Measurements from ENCODE around the gene IPO4.

IPO4 gene

GRCh38 chr14:24215495-24216344 lies 27.1 kb upstream of the IPO4 start, which contains the start of gene MDP1:
MDP1 (minus strand) TSS chr14:24216066; CDS start chr14:24215955, 111 bp downstream.
- Histone ChIP-seq H3K27me3 (ENCODE audit: control insufficient read depth in 5 of 5, insufficient read depth in 4 of 5, low read length in 5 of 5) (no peaks in the 10 kb centered on the region), H3K36me3 (ENCODE audit: control insufficient read depth in 5 of 5, insufficient read depth in 5 of 5, low read length in 5 of 5) (peaks cover 4 to 20% (median 9%) of the 10 kb centered on the region in 5 donors), H3K9me3 (ENCODE audit: control insufficient read depth in 5 of 5, low read length in 5 of 5) (no peaks in the 10 kb centered on the region), H3K4me3 (ENCODE audit: low read depth in 1 of 5, low read length in 5 of 5) (peak within 1 kb of the TSS; percentile 77 to 99 (median 90)), H3K9ac (ENCODE audit: low read length in 5 of 5) (peak within 1 kb of the TSS; percentile 40 to 90 (median 83)), H3K27ac (ENCODE audit: low read depth, low read length) (peak within 1 kb of the TSS; percentile 80), H3K4me1 (ENCODE audit: control insufficient read depth in 5 of 5, insufficient read depth in 5 of 5, low read length in 5 of 5) (peaks cover 0 to 34% (median 24%) of the 10 kb centered on the region in 5 donors)

DNA sequence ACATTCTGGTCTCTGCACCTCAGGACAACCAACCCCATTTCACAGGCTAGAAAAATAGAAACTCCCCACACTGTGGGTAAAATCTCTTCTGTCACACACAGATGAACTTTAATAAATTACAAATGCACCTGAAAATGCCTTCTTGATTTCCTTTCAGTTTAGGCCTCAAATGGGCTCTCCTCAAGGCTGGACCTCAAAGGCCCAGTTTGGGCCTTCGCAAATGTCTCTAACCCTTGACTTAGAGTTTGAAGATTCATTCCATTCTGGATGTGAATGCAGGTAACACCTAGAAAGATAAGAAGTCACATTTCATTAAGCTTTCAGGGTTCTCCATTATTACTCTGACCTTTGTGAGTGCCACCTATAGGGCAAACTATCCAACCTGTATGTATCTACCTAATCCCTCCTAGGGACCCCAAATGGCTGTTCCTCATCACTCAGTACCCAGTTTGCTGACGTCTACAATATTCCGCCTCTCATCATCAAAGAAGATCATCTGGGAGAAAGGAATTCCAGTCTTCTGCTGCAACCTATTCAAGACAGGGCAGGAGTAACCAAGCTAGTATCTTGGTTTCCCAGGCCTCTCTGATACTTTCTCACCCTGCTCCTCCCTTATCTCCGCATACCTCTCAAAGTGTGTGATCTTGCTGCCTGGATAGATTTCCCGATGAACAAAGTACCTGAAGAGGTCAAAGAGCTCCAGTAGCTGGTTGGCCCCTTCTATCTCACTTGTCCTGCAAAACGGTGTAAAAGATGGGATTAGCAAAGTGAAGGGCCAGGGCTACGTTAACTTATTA lies 25.4 kb upstream of the IPO4 start:
- H3K27ac ChIP-seq (ENCODE audit: low read depth, low read length): peak overlapping the region; percentile 89
- H3K9me3 ChIP-seq (ENCODE audit: control insufficient read depth in 5 of 5, low read length in 5 of 5): no peaks in the 10 kb centered on the region
- peak overlapping the region; percentile 59 to 92 (median 82) for H3K4me3 ChIP-seq (ENCODE audit: low read depth in 1 of 5, low read length in 5 of 5)
- no peaks in the 10 kb centered on the region for H3K27me3 ChIP-seq (ENCODE audit: control insufficient read depth in 5 of 5, insufficient read depth in 4 of 5, low read length in 5 of 5)
- peaks cover 12 to 36% (median 25%) of the 10 kb centered on the region in 5 donors for H3K36me3 ChIP-seq (ENCODE audit: control insufficient read depth in 5 of 5, insufficient read depth in 5 of 5, low read length in 5 of 5)
- H3K4me1 ChIP-seq (ENCODE audit: control insufficient read depth in 5 of 5, insufficient read depth in 5 of 5, low read length in 5 of 5): peaks cover 0 to 34% (median 24%) of the 10 kb centered on the region in 5 donors
- peak overlapping the region; percentile 67 to 97 (median 88) for H3K9ac ChIP-seq (ENCODE audit: low read length in 5 of 5)

DNA sequence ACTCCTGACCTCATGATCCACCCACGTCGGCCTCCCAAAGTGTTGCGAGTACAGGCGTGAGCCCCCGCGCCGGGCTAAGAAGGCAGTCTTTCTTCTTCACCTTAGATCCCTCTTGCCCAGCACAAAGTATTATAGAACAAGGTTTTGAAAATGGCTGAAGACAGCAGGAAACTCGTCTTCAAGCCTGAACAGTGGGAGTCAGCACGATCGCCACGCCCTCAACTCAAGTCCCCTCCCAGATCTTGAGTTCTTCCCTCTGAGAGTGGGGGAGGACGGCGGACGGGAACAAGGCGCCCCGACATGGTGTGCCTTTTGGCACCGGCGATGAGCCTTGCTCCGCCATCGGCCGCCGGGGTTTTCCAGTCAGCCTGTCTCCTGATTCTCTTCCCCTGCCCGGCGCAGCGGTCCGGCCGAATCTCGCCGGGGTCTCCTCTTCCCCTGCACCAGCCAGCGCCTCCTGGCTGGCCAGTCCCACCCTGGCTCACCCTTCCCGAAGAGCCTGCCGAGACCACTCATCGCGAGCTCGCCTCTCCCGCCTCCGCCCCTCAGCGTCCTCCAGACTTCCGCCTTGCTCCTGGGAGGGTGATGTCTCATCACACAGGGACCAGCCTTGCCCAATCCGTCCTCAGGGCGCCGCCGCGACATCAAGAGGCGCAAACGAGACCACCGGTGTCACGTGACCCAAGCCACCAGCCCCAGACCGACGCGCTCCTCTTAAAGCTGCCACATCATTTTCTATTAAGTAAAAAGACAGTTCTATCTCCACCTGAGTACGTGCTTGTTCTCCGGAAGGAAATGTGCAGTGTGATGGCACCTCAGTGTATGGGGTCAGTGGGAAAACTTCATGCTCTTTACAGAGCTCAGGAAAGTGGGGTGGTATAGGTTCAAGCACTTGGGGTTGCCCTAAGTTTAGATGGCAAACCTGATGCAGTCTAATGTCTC lies 24.6 kb upstream of the IPO4 start, which contains the start of gene CHMP4A:
CHMP4A (minus strand) TSS at position 565 of the 942 bp plus-strand sequence; CDS start at position 516, 49 bp downstream.
- Histone ChIP-seq H3K4me3 (ENCODE audit: low read depth in 1 of 5, low read length in 5 of 5) (peak within 1 kb of the TSS; percentile 60 to 92 (median 82)), H3K4me1 (ENCODE audit: control insufficient read depth in 5 of 5, insufficient read depth in 5 of 5, low read length in 5 of 5) (peaks cover 0 to 34% (median 24%) of the 10 kb centered on the region in 5 donors), H3K27me3 (ENCODE audit: control insufficient read depth in 5 of 5, insufficient read depth in 4 of 5, low read length in 5 of 5) (no peaks in the 10 kb centered on the region), H3K9me3 (ENCODE audit: control insufficient read depth in 5 of 5, low read length in 5 of 5) (no peaks in the 10 kb centered on the region), H3K36me3 (ENCODE audit: control insufficient read depth in 5 of 5, insufficient read depth in 5 of 5, low read length in 5 of 5) (peaks cover 11 to 43% (median 29%) of the 10 kb centered on the region in 5 donors), H3K9ac (ENCODE audit: low read length in 5 of 5) (peak within 1 kb of the TSS; percentile 76 to 97 (median 91)), H3K27ac (ENCODE audit: low read depth, low read length) (peak within 1 kb of the TSS; percentile 89)

- peaks cover 8 to 50% (median 42%) of the 10 kb centered on the region in 5 donors for H3K36me3 ChIP-seq (ENCODE audit: control insufficient read depth in 5 of 5, insufficient read depth in 5 of 5, low read length in 5 of 5)
- no peaks in the 10 kb centered on the region for H3K9me3 ChIP-seq (ENCODE audit: control insufficient read depth in 5 of 5, low read length in 5 of 5)
- H3K27ac ChIP-seq (ENCODE audit: low read depth, low read length): no peak overlapping the region
- no peaks in the 10 kb centered on the region for H3K27me3 ChIP-seq (ENCODE audit: control insufficient read depth in 5 of 5, insufficient read depth in 4 of 5, low read length in 5 of 5)
- no peak overlapping the region for H3K4me3 ChIP-seq (ENCODE audit: low read depth in 1 of 5, low read length in 5 of 5)
- H3K9ac ChIP-seq (ENCODE audit: low read length in 5 of 5): no peak overlapping the region
- H3K4me1 ChIP-seq (ENCODE audit: control insufficient read depth in 5 of 5, insufficient read depth in 5 of 5, low read length in 5 of 5): peaks cover 0 to 33% (median 24%) of the 10 kb centered on the region in 5 donors
Observed at GRCh38 chr14:24211311-24211710, 22.7 kb upstream of the IPO4 start.

- no peak overlapping the region for H3K9ac ChIP-seq (ENCODE audit: low read length in 5 of 5)
- H3K27ac ChIP-seq (ENCODE audit: low read depth, low read length): no peak overlapping the region
- no peaks in the 10 kb centered on the region for H3K27me3 ChIP-seq (ENCODE audit: control insufficient read depth in 5 of 5, insufficient read depth in 4 of 5, low read length in 5 of 5)
- H3K36me3 ChIP-seq (ENCODE audit: control insufficient read depth in 5 of 5, insufficient read depth in 5 of 5, low read length in 5 of 5): peaks cover 11 to 77% (median 59%) of the 10 kb centered on the region in 5 donors
- H3K4me1 ChIP-seq (ENCODE audit: control insufficient read depth in 5 of 5, insufficient read depth in 5 of 5, low read length in 5 of 5): peaks cover 0 to 9% (median 4%) of the 10 kb centered on the region in 5 donors
- no peaks in the 10 kb centered on the region for H3K9me3 ChIP-seq (ENCODE audit: control insufficient read depth in 5 of 5, low read length in 5 of 5)
- H3K4me3 ChIP-seq (ENCODE audit: low read depth in 1 of 5, low read length in 5 of 5): no peak overlapping the region
Observed at GRCh38 chr14:24207625-24208024, 19.0 kb upstream of the IPO4 start.

DNA sequence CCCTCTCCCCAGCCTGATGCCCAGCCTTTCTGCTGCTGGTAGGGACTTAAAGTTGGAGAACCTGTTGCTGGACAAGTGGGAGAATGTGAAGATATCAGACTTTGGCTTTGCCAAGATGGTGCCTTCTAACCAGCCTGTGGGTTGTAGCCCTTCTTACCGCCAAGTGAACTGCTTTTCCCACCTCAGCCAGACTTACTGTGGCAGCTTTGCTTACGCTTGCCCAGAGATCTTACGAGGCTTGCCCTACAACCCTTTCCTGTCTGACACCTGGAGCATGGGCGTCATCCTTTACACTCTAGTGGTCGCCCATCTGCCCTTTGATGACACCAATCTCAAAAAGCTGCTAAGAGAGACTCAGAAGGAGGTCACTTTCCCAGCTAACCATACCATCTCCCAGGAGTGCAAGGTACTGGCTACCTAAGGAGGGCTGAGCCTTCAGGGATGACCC lies 18.5 kb upstream of the IPO4 start:
- H3K9me3 ChIP-seq (ENCODE audit: control insufficient read depth in 5 of 5, low read length in 5 of 5): no peaks in the 10 kb centered on the region
- no peak overlapping the region for H3K9ac ChIP-seq (ENCODE audit: low read length in 5 of 5)
- H3K27me3 ChIP-seq (ENCODE audit: control insufficient read depth in 5 of 5, insufficient read depth in 4 of 5, low read length in 5 of 5): no peaks in the 10 kb centered on the region
- H3K27ac ChIP-seq (ENCODE audit: low read depth, low read length): no peak overlapping the region
- no peak overlapping the region for H3K4me3 ChIP-seq (ENCODE audit: low read depth in 1 of 5, low read length in 5 of 5)
- H3K36me3 ChIP-seq (ENCODE audit: control insufficient read depth in 5 of 5, insufficient read depth in 5 of 5, low read length in 5 of 5): peaks cover 11 to 77% (median 59%) of the 10 kb centered on the region in 5 donors
- H3K4me1 ChIP-seq (ENCODE audit: control insufficient read depth in 5 of 5, insufficient read depth in 5 of 5, low read length in 5 of 5): peaks cover 0 to 5% (median 0%) of the 10 kb centered on the region in 5 donors

- Histone ChIP-seq H3K9ac (ENCODE audit: low read length in 5 of 5) (no peak overlapping the region), H3K36me3 (ENCODE audit: control insufficient read depth in 5 of 5, insufficient read depth in 5 of 5, low read length in 5 of 5) (peaks cover 11 to 79% (median 59%) of the 10 kb centered on the region in 5 donors), H3K9me3 (ENCODE audit: control insufficient read depth in 5 of 5, low read length in 5 of 5) (no peaks in the 10 kb centered on the region), H3K27ac (ENCODE audit: low read depth, low read length) (no peak overlapping the region), H3K27me3 (ENCODE audit: control insufficient read depth in 5 of 5, insufficient read depth in 4 of 5, low read length in 5 of 5) (no peaks in the 10 kb centered on the region), H3K4me3 (ENCODE audit: low read depth in 1 of 5, low read length in 5 of 5) (no peak overlapping the region), H3K4me1 (ENCODE audit: control insufficient read depth in 5 of 5, insufficient read depth in 5 of 5, low read length in 5 of 5) (no peaks in the 10 kb centered on the region)
Observed at GRCh38 chr14:24206260-24207103, 17.9 kb upstream of the IPO4 start.

- no peaks in the 10 kb centered on the region for H3K9me3 ChIP-seq (ENCODE audit: control insufficient read depth in 5 of 5, low read length in 5 of 5)
- no peaks in the 10 kb centered on the region for H3K4me1 ChIP-seq (ENCODE audit: control insufficient read depth in 5 of 5, insufficient read depth in 5 of 5, low read length in 5 of 5)
- H3K9ac ChIP-seq (ENCODE audit: low read length in 5 of 5): no peak overlapping the region
- H3K36me3 ChIP-seq (ENCODE audit: control insufficient read depth in 5 of 5, insufficient read depth in 5 of 5, low read length in 5 of 5): peaks cover 7 to 71% (median 45%) of the 10 kb centered on the region in 5 donors
- H3K27ac ChIP-seq (ENCODE audit: low read depth, low read length): no peak overlapping the region
- H3K4me3 ChIP-seq (ENCODE audit: low read depth in 1 of 5, low read length in 5 of 5): no peak overlapping the region
- H3K27me3 ChIP-seq (ENCODE audit: control insufficient read depth in 5 of 5, insufficient read depth in 4 of 5, low read length in 5 of 5): no peaks in the 10 kb centered on the region
Observed at GRCh38 chr14:24204163-24205146, 15.8 kb upstream of the IPO4 start.

All from subcutaneous abdominal adipose tissue (tissue), 5 donors.